Loucy (cell line): ENCODE measurements around the gene ABHD14A.

Experiments
- EZH2phosphoT487 ChIP-seq: fragments of 200-600 bp; IDR thresholded peaks from 2 replicates; pipeline ENCODE4 v1.6.1; 2018; ENCODE audit warnings: antibody characterized with exemption, mild to moderate bottlenecking, moderate library complexity, borderline replicate concordance
- TF ChIP-seq, protein P1 (sequence below): fragments of 200-600 bp; sonication (generic); conservative IDR thresholded peaks from 2 replicates; pipeline ENCODE4 v1.5.1; 2014; ENCODE audit warnings: mild to moderate bottlenecking, antibody characterized with exemption, low read length

DNA sequence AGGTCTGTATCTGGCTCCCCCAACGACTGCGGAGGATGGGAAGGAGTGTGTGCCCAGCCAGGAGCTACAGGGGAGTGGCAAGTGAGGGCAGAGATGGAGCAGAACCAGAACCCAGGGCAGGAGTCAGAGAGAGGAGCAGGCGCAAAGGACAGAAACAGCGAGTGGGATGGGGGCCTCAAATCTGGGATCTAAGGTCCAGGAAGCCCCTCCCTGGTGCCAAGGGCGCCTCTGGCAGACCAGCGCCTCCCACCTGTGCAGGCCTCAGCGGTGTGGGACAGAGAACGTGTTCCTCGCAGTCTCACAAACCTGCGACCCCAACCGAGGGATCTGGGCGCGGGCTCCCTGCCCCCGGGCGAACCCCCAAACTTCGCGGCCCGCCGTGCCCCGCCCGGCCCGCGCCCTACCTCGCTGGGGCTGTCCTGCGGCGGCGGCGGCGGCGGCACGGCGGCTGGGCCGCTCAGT, 7.9 kb upstream of the ABHD14A start:
- TF ChIP-seq, protein P1, sequence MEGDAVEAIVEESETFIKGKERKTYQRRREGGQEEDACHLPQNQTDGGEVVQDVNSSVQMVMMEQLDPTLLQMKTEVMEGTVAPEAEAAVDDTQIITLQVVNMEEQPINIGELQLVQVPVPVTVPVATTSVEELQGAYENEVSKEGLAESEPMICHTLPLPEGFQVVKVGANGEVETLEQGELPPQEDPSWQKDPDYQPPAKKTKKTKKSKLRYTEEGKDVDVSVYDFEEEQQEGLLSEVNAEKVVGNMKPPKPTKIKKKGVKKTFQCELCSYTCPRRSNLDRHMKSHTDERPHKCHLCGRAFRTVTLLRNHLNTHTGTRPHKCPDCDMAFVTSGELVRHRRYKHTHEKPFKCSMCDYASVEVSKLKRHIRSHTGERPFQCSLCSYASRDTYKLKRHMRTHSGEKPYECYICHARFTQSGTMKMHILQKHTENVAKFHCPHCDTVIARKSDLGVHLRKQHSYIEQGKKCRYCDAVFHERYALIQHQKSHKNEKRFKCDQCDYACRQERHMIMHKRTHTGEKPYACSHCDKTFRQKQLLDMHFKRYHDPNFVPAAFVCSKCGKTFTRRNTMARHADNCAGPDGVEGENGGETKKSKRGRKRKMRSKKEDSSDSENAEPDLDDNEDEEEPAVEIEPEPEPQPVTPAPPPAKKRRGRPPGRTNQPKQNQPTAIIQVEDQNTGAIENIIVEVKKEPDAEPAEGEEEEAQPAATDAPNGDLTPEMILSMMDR, result no peak
- no peak for TF ChIP-seq EZH2phosphoT487
